ELF-1 (cell line): Measurements from ENCODE around the gene RGS17.
"Not testable (repeated sequence)": the region's sequence is repeated elsewhere in the genome, so short reads cannot be mapped to it uniquely, and the experiment has no call there.

ENCODE experiments used
- DNase-seq: peaks from one replicate; pipeline ENCODE4 v3.0.0-alpha.2; 2016; ENCODE audit warnings: low read depth, low spot score

RGS17 gene, protein sequence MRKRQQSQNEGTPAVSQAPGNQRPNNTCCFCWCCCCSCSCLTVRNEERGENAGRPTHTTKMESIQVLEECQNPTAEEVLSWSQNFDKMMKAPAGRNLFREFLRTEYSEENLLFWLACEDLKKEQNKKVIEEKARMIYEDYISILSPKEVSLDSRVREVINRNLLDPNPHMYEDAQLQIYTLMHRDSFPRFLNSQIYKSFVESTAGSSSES

DNA sequence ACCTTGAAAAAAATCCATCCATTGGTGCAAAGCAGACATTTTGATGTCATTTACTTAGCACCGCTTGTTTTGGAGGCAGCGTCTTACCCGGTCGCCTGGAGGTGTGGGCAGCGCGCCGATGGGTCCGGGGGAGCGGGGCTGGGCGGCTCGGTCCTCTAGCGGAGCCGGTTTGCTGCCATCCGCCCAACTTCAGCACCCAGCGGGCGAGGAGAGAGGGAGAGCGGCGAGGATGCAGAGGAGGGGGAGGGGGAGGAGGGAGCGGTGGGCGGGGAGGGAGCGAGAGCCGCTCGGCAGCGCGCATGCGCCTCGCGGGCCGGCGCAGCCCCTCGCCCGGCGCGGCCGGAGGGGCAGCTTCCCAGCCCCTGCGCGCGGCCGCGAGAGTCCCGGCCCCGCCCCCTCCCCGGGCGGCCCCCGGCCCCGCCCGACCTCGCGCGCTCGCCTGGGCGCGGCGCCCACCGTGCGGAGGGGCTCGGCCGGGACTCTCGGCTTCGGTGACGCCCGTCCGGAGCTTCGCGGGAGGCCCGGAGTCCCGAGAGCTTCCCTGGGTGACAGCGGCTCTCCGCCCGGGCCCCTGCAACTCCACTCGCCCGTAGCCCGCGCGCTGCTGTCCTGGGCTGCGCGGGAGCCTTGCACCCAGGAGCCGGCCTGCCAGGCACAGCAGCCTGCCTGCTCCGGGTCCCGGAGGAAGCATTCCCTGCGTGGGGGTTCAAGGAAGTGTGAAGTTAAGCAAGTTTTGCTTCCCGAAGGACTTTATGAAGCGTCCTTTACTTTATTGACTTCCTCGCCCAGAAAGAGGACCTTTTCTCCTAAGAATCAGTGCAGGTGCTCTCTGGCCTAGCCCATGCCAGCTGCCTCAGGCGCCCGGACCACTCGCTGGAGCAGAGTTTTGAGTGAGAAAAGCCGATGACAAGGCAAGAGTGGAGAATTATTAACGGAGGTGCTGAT, at the start of gene RGS17:
Gene RGS17, minus strand, starts transcription at position 246 of the 945 bp plus-strand sequence. CDS start 87,264 bp downstream, outside the sequence.
- peak; percentile 75 for DNase-seq

DNA sequence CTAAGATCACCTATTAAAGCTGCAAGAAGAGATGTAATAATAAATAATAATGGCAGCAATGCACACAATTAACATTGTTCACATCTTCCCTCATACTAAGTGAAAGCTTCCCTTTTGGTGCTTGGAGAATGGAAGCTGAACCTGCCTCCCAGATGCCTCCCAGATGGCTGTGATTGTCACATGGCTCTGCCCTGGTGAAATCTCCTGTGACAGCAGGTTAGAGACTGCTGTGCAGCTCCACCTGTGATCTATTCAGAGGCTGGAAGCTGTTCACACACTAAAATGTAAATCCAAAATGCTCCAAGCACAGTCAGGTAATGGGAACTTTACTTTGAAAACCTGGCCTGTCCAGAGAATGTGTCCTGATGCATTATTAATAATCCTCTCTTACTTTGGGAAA, 41.7 kb upstream of the RGS17 start:
- DNase-seq = no peak

DNA sequence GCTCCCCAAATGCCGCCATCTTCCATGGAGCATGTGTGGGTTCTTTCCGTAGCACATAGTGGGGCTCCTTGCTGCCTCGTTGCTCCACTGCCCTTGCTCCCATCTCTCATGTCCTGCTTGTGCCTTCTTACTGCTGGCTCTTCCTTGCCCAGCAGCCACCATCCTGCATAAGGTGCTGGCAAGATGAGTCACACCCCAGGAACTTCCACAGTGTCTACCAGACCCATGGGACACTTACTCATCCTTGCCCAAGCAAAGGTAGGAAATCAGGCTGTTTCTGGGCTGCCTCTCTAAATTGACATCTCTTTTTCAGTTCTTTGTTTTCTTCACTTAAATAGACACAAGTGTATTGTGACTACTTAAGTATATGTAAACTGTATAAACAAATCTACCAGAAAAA, 39.4 kb upstream of the RGS17 start:
- DNase-seq = no peak

DNA sequence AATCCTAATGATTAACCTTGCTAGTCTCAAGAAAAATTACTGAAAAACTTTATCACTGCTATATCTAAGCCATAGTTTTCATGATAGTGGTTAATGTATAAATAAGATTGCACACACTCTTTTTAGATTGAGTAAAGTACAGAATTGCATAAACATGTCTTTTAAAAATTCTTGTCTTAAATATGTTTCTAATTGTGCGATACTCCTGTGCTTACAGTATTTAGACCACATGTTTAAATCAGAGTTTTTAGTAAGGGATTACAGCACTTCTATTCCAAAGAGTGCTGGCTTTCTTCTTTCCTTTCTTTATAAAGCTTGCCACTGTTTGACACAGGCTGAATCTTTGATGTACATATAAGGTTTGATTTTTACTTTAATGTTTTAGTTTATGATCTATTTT, 36.8 kb upstream of the RGS17 start:
- DNase-seq = no peak

DNA sequence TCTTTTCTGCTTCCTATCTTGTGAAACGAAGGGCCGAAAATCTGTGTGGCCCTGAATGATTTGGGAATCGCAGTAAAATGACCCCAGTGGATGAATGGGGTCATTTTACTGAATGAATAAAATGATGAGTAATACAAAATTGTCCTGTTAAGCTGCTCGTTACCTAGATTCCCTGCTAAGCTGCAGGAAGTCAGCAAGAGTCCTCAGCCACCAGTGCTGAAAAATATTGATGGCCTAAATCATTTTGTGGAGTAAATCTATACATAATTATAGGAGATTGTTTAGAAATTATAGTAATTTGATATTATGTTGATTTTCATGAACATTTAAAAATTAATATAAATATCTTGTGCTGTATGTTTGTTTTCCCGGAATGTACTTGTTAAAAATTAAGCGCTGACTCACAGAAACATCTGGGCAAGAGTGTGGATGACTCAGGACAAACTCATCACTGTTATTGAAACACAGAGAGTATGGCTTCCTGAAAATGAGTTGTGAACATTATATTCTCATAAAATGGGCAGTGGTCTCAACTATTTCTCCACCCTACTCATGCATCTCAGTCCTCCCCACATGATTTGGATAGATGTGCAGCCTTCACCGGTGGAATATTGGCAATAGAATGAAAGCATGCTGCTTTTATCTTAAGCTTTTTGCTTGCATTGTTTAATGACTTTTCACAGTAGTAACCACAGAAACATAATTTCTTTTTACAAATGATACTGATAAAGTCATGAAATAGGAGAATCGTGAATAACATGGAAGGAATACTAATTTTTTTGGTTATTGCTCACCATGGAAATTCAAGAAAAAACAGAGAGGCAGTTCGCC, 36.2 kb upstream of the RGS17 start:
- DNase-seq = no peak

DNA sequence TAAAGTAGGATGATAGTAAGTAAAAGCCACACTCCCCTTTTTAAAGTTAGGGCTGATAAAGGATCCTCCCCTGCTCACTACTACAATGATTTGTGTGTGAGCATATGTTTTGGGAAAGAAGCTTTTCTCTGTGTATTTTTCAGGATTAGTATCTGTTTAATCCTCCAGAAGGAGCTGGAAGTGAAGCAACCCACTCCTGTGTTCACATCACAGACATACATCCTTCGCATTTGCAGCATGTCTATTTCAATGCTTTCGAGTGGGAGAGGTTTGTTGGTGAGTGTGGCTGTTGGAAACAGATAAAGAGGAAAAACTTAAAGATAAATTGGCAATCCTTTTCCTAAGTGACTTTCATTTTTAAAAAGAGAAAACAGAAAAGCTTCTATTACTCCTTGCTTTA, 31.6 kb upstream of the RGS17 start:
- DNase-seq = no peak

DNA sequence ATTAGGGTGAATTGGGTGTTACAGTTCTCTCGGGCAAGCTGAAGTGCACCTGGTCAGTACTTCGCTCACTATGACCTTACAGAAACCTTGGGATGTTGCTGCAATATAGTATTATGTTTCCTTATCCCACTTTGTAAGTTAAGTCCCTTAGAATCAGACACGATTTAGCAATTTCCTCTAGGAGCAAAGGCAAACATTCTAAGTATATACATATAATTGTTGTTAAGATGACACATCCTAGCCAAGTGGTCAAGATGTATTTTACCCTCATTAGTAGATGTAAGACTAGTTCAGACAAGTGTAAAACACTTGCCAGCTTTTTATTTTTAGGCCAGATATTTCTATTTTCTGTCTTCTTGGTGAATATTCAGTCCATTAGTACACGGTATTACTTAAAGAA, 31.1 kb upstream of the RGS17 start:
- DNase-seq = no peak

DNA sequence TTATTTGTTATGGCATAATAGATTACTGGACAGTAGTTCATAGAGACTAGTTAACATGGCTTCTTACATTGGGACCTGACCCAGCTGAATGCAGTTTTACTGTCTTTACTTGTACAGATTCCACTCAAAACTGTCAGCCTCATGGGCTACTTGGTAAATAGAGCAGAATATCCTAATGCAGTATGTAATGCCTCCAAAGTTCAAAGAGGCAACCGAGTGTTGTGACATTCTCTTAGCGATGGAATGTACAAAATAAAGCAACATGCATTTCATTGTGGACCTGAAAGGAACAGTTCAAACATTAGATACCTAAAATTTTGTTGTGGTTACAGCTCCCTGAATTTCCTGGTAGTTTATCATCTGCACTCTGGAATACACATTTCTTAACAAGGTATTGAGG, 29.1 kb upstream of the RGS17 start:
- DNase-seq = no peak

DNA sequence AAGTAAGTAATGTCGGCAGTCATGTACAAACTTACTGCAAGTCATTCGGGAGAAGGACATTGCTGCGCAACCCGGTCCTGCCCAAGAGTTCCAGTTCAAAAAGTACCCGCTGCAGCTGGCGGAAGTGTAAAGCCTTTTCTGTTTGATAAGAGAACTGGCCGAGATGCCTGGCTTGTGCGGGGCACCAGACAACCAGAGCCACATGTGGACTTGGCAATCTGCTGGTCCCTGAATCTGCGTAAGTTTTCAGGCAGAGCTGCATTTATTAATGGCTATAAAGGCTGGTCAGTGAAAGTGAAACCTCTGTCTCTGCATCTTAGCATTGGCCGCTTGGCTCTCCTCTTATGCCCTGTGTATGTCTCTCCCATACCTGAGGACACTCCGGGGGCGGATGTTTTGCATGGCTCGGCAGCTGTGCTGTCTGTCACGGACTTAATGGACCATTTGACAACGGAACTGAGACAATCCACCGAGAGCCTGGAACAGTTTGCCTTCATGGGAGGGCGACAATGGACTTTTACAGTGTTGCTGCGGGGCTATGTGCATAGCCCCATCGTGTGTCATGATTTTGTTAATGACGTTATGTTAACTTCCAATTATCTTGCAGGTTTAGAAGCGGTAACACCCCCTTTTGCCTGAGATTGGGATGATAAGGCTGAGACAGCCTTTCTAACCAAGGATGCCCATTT, 19.8 kb upstream of the RGS17 start:
- DNase-seq = no peak

DNA sequence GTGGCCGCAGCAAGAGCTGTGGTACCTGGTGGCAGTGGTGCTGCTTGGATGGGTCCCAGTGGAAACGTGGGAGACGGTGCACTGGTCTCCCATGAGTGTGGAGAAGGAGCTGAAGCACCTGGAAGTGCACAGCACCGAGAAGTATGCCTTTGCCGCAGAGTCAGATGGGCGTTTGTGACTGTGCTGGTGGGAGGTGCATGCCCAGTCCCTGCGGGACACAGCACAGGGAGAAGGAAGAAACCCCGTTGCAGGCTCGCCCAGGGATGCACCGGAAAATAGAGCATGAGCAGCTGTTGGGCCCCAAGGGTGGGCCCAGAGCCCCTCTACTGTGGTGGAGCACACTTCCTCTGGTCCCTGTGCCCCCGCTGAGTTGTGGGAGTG, 19.3 kb upstream of the RGS17 start:
- no peak for DNase-seq

DNA sequence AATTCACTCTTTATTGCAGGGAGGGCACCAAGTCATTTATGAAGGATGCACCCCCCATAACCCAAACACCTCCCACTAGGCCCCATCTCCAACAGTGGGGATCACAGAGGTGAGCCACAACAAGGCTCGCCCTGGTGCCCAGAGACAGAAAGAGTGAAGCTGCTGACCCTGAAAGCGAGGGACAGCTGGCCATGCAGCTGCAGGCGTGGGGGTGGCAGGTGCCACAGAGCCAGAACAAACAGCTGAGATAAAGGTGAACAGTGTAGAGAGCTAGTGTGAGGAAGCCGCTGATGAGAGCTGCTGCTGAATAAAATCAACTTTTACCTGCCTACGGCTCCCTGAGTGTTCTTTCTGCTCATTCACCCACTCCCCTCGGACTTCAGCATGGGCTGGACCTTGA, 18.8 kb upstream of the RGS17 start:
- no peak for DNase-seq

DNA sequence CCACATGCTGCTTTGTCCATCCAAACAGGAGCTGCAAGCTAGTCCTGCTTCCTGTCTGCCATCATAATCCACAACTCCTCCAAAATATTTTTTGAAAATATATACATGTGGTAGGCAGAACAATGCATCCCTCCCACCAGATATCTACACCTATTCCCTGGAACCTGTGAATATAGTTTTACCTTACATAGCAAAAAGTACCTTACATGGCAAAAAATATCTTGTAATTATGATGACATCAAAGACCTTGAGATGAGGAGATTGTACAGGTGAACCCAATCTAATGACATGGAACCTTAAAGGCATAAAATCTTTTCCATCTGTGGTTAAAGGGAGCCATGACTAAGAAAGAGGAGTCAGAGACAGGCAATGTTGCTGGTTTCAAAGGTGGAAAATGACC, 15.3 kb upstream of the RGS17 start:
- DNase-seq = no peak

DNA sequence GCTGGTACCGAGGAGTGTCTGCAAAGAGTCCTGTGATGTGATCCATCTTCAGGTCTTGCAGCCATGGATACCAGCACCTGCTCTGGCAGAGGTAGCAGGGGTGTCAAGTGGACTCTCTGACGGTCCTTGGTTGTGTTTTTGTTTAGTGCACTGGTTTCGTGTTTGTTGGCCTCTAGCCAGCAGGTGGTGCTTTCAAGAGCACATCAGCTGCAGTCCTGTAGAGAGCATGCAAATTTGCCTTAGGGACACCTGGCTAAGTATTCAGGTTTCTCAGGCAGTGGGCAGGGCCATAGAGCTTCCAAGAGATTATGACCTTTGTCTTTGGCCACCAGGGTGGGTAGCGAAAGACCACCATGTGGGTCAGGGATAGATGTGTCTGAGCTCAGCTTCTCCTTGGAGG, 14.5 kb upstream of the RGS17 start:
- no peak for DNase-seq

DNA sequence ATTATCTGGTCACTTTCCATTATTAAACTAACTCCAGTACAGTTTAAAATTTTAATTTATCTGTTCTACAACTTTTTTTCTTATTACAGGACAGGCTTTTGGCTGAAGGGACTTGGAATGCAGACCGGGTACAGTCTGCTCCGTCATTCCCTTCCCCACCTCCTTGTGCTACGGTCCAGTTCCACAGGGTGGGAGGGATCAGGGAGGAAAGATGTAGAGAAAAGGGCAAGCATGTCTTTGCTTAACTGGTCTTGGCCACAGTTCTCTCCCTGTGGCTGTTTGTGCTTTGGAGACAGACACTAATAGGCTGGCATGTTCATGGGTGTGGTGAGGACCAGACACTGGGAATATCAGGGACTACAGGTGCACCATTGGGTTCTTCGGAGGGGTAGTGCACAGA, 12.1 kb upstream of the RGS17 start:
- no peak for DNase-seq

DNA sequence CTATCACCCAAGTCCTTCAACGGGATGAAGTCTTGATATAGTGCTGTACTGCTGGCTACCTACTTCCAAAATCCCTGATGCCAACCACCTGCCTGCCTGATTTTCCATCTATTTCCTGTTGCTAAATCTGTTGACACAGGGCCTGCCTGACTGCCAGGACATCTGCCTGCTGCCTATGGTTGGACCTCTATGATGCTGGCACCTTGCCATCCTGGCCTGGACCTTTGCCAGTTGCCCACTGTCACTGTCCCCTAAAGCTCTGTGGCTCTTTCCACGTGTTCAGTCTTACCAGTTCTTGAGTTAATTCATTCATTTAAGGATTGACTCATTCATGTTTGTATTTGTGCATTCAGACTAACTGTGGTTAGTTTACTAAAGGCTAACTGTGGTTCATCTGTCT, 9.2 kb upstream of the RGS17 start:
- no peak for DNase-seq

DNA sequence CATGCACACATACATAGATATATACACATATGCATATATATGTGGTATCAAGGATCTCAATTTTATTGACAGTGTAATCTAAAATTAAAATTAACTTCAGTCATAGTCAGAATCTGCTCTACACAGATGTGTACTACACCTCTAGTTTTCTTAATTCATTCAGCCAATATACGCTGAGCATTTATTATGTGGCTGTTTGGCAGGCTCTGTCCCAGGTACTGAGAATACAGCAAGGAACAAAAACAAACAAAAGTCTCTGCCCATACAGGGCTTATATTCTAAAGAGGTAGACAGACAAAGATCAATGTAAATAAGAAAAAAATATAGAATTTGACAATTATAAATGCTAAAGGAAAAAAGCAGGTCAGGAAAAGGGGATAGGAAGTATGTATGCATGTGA, 7.8 kb upstream of the RGS17 start:
- no peak for DNase-seq

DNA sequence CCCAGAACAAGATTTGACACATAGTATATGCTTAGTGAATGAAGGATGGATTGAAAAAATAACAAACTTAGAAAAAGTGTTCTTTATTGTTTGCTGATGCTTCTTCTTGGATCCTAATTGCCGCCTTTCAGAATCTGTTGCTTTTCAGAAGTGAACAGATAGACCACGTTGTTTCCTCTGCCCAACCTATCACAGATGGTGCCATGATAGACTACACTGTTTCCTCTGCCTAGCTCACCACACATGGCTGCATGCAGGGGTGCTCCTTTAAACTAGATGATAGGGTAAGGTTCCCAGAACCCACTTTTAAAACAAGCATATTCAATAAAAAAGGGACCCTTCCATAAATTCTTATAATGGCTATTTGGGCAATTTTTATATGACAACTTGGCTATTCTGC, 4.6 kb upstream of the RGS17 start:
- DNase-seq = no peak

DNA sequence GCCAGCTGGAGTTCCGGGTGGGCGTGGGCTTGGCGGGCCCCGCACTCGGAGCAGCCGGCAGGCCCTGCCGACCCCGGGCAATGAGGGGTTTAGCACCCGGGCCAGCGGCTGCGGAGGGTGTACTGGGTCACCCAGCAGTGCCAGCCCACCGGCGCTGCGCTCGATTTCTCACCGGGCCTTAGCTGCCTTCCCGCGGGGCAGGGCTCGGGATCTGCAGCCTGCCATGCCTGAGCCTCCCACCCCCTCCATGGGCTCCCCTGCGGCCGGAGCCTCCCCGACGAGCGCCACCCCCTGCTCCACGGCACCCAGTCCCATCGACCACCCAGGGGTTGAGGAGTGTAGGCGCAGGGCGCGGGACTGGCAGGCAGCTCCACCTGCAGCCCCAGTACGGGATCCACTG, 2.6 kb upstream of the RGS17 start:
- DNase-seq = not testable (repeated sequence)

DNA sequence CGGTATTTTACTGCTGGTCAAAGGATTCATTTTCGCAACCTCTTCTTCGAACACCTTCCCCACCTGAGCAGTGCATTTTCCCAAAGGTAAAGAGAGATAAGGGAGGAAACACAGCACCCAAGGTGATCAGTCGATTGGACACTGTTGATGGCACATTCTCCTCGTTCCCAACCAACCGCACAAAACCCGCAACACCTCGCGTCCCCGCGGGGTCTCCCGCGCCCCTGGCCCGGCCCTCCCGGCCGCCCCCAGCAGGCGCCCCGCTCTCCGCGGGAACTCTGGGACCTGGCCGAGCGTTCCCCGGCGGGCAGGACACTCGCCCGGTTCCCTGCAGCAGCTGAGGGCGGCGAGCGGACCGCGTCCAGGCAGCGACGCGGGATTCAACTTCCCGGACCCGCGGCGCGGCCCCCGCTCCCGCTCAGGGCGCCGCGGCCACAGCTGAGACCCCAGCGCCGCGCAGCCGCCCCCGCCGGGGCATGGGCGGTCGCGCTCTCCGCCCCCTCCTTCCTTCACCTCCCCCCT, 506 bp downstream of the RGS17 start:
- peak; percentile 20 for DNase-seq

DNA sequence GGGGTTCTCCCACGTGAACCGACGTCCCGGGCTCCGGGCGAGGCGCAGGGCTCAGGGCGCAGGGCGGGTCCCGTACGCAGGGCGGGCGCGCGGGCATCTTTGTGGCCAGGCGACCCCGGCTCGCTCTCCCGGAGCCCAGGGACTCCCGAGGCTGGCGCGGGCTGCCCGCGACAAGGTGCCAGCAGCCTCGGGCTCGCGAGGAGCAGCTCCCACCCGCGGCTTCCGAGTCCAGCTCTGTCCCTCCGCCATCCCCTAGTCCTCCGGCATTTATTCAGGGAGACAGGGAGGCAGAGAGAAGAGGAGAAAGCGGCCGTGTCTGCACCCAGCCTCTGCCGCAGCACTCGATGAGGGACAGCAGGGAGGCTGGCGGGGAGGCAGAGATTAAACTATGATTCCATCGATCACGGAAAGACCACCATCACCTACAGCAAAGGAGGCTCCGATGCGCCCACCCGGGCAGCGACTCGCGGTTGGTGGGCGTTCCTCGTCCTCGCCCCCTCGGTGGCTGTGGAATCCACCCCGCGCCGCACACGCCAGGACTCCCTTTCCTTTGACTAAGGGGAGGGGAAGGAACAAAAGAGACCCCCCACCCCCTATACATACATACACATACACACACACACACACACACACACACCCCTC, 1.1 kb downstream of the RGS17 start:
- DNase-seq = peak; percentile 42

DNA sequence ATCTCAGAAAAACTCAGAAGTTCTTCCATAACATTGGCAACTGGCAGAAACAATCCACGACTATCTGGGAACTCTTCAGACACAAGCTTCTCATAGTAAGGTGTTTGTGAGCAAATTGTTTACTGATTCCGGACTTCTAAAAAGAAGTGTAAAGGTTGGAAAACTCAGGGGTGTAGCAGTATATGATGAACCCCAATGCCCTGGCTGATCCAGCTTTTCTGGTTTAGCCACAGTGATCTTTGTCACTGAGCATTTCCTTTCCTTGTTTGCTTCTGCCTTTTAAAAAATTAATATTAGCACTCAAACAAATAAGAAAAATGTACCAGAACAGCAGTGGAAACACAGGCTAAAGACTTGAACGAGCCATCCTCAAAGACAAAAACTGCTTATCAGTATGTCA, 4.9 kb downstream of the RGS17 start:
- no peak for DNase-seq
